Measurements from ENCODE around the gene CEBPA. TPM values are rescaled to one million over a fixed set of nuclear protein-coding genes. Genes with fewer than 3 reads are reported as not detected.

CEBPA gene
- total and polyA plus RNA-seq, 10 of the 15 experiments (the other 5 are each of a cell fraction or from before 2014, with no cell fraction given) = 0.04 to 0.36 (median 0.13) TPM; not detected in 4

DNA sequence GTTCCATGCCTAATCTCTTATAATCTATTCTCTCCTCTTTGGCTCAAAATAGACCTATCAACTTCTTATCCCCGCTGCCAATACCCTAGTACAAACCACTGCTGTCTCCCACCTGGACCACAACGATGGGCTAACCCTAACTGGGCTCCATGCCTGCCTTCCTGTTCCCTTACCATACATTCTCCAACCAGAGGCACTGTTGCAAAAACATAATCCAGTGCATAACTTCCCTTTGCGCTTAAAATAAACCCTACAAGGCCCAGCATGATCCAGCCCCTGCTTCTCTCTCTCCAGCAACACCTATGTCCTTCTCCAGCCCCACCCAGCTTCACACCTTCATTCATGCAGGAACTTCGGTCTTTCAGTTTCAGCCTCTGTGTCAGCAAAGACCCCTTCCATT is 27.4 kb upstream of the CEBPA start:
- Histone ChIP-seq H3K9ac (ENCODE audit: control insufficient read depth, insufficient read depth, low read length) (no peak overlapping the region), H2AFZ (ENCODE audit: control insufficient read depth, low read depth, low read length) (no peak overlapping the region), H3K27me3 (replicated peaks in 1 of 2; ENCODE audit: control insufficient read depth in 2 of 2, insufficient read depth in 2 of 2, low read length in 1 of 2) (no peaks in the 10 kb centered on the region; a peak in 2 of 4 replicates), H3K4me1 (ENCODE audit: control insufficient read depth, insufficient read depth, low read length) (no peaks in the 10 kb centered on the region), H3K27ac (ENCODE audit: control insufficient read depth, insufficient read depth) (no peak overlapping the region), H3K9me3 (replicated peaks; ENCODE audit: control insufficient read depth, insufficient read depth, low read length) (no peaks in the 10 kb centered on the region), H4K20me1 (ENCODE audit: control insufficient read depth, insufficient read depth) (no peaks in the 10 kb centered on the region), H3K4me2 (ENCODE audit: control insufficient read depth, insufficient read depth) (no peak overlapping the region), H3K4me3 (no peak overlapping the region), H3K36me3 (ENCODE audit: control insufficient read depth in 2 of 2, insufficient read depth in 2 of 2, low read length in 1 of 2) (no peaks in the 10 kb centered on the region; a peak in 1 of 4 replicates), H3K79me2 (ENCODE audit: control insufficient read depth, insufficient read depth, low read length) (no peaks in the 10 kb centered on the region)
- SMC1A ChIA-PET (ENCODE audit: uncharacterized antibody, unreplicated experiment) = no interaction called here
- RAD21 ChIA-PET (ENCODE audit: unreplicated experiment) = no interaction called here
- WGBS (ENCODE audit: insufficient coverage, insufficient replicate concordance, low lambda C conversion rate, missing lambda C conversion rate) = 19% methylated on average over 4 of the region's 4 CpGs
- DNase-seq (ENCODE audit: low read depth, low spot score) (no peak), ATAC-seq (no peak), FAIRE-seq (no peak)
- in situ Hi-C loops (cut with MboI) (no loop called here), intact Hi-C loops (cut with micrococcal nuclease; ENCODE audit: unreplicated experiment) (no loop called here)
- CTCF ChIA-PET = no interaction called here
- TF ChIP-seq SPI1 (IDR thresholded peaks at IDR 0.05; ENCODE audit: borderline replicate concordance, insufficient read depth, low read depth, low read length) (no peak), ZBTB33 (IDR thresholded peaks at IDR 0.05) (no peak), BMI1 (IDR thresholded peaks at IDR 0.05; ENCODE audit: borderline replicate concordance) (no peak), CEBPB (IDR thresholded peaks at IDR 0.05; ENCODE audit: borderline replicate concordance in 1 of 2, low read depth in 2 of 2, low read length in 2 of 2) (no peak), STAT3 (IDR thresholded peaks at IDR 0.05; ENCODE audit: low read depth, low read length) (no peak), YY1 (IDR thresholded peaks at IDR 0.05; ENCODE audit: low read depth, low read length) (no peak), ZSCAN29 (IDR thresholded peaks at IDR 0.05) (no peak), LARP7 (IDR thresholded peaks at IDR 0.05) (no peak), MXI1 (IDR thresholded peaks at IDR 0.05; ENCODE audit: low read depth, low read length) (no peak), BCL3 (IDR thresholded peaks at IDR 0.05; ENCODE audit: borderline replicate concordance, insufficient read depth, low read depth, low read length, poor library complexity, severe bottlenecking) (no peak), CHD2 (IDR thresholded peaks at IDR 0.05; ENCODE audit: borderline replicate concordance, low read depth, low read length) (no peak), YBX1 (IDR thresholded peaks at IDR 0.05) (no peak), DPF2 (IDR thresholded peaks at IDR 0.05) (no peak)
- BruUV-seq (replicated peaks) = no TSS peak
- POLR2A ChIA-PET = no interaction called here

Measured in GM12878 (cell line).